ENCODE results near the gene CHMP4B. TPM values are rescaled to one million over a fixed set of nuclear protein-coding genes. Genes with fewer than 3 reads are reported as not detected.

Gene CHMP4B
- polyA plus RNA-seq, 1 donor, result 93.7 TPM

DNA sequence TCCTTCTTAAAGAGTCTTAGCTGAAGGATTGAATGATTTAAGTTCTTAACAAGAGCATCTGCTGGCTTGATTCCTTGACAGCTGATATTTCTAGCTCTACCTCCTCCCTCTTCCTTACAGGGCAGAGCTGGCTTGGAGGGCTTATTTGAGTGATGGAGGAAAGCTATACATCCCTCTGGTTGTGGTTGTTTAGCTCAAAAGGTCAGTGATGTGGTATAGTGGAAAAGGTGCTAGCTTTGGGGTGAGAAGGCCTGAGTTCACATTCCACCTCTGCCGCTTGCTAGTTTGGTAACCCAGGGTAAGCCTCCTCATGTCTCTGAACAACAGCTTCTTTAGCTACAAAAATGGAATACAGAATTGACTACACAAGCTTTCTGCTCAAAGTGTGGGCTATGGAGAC is 8.3 kb downstream of the CHMP4B start:
- no peak for DNase-seq

DNA sequence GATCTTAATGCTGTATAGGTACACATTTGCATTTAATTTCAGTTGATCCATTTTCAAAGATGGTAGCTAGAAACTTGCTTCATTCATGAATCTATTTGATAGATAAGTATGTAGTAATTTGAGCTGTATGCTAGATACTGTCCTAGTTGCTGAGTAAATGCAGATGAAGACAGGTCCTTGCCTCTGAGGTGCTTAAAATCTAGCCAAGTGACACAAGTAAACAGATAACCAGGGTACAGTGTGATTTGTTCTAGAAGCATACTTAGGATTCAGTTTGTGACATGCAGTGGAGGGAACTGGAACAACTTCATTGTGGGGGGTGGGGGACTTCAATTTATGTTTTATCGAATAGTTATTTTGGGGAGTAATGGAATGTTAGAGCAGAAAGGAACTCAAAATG is 9.2 kb downstream of the CHMP4B start:
- no peak for DNase-seq

DNA sequence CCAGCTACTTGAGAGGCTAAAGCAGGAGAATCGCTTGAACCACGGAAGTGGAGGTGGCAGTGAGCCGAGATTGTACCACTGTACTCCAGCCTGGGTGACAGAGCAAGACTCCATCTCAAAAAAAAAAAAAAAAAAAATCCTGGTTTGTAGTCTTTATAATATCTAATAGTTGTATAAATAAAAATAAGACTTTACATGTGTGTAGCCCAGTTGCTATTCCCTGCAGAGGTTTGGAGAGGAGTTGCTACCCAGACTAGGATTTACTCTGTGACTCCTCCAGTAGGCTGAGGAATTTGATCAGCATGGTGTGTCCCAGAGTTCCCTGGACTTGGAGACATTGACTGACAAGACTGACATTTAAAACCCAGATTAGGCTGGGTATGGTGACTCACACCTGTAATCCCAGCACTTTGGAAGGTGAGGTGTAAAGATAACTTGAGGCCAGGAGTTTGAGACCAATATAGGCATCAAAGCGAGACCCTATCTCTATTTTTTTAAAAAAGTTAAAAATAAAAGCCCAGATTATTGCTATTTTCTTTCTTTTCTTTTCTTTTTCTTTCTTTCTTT is 10.2 kb downstream of the CHMP4B start:
- DNase-seq, result no peak

DNA sequence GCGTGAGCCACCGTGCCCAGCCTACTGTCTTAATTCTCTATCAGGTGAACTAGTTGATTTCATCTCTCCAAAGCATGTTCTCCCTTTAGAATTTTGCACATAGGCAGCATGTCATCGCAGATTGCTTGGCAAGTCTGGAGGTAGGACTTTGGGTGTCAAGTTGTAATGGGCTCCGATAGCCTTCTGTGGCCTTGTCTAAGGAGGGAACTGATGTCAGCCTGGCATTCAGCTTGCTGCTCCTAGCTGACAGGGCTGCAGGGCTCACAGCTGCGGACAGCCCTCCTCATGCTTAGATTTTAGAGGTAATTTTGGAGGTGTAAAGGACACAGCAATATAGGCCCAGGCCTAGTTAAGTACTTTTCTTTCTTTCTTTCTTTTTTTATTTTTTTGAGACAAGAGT is 11.3 kb downstream of the CHMP4B start:
- no peak for DNase-seq

DNA sequence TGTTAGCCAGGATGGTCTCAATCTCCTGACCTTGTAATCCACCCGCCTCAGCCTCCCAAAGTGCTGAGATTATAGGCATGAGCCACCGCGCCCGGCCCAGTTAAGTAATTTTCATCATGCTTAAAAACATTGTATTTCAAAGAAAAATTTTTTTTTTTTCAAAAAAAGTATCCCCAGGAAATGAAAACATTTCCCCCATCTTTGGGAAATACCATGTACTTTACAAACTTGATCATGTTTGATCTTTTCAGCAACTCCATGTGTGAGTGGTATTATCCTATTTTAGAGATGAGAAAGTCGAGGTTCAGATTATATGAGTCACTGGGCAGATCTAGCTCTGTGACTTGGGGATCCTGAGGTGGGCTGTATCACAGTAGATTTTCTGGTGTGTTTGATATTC is 11.8 kb downstream of the CHMP4B start:
- no peak for DNase-seq

DNA sequence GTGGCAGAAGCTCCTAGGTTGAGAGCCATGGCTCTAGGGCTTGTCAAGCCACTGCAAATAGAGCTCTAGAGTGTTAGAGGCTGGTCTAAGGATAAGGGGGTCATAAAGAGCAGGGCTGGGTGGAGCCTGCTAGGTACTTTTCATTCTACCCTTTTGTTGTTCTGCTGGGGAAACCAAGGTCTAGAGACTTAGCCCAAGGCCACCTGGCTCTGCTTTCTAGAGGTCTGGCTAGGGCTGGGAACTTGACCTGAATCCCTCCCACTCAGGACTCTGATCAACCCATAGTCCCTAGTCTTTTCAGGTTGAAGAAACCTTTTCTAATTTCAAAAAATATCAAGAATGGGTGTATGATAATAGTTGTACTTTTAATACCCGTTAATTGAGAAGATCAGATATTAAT is 13.7 kb downstream of the CHMP4B start:
- DNase-seq, result no peak

DNA sequence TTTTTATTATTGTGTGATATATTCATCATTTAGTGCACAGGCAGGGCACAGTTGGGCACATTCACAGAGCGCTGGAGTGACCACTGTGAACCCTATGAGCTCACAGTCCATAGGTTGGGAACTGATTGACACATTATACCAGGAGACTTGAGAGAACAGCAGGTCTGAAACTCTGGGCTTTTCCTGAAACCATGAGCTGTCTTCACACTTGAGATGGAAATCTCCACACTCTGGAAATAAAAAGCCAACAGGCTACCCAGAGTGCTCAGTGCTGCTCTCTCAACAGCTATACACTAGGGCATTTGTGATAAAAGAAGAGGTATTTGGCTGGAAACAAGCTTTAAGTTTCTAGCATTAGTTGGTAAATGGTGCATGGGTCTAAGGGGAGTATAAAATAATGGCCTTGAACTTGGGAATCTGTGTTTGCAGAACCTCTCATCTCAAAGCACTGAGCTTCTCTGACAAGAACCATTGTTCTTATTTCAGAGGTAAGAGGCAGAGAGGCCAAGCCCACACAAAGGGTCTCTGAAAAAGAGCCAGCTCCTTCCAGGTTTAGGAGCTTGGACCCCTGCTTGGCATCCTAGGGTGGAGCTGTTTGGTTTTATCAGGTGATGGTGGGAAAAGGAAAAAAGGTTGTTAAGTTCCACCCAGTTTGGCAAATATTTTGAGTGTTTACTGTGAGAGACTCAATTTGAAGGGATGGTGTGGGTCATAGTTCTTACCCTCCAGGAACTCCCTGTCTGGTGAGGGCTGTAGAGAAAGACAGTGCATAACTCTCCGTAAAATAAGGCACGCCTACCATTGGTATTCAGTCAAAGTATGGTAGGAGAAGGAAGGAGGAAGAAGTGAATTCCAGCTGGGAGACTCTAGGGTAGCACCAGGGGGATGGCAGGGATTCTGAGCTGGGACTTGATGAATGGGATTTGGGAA is 14.5 kb downstream of the CHMP4B start:
- no peak for DNase-seq

DNA sequence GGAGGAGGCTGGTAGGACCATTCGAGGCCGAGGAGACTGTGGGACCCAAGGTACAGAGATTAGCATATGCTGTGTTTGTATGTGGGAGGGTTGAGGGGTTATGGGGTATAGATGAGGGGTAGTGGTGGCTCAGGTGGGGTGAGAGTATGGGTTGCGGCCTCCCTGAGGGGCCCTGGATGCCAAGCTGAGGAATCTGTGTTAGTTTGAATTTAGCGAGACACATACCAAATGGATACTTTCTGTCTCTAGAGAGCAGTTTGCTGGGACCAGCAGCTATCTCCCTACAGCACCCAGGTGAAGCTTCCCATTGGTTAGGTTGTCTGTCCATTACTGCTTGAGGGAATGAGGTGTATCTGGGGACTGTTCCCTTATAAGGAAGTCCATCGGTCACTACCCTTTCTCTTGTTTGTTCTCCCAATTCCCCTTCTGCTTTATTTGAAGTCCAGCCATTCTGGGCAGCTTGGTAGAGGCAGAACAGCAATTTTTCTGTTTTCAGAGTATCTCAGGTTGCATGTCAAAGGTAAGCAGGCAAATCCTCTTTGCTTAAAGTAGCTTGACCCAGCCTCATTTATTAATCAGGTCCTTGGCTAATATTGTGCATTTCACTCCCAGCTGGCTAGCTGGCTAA is 15.2 kb downstream of the CHMP4B start:
- no peak for DNase-seq

DNA sequence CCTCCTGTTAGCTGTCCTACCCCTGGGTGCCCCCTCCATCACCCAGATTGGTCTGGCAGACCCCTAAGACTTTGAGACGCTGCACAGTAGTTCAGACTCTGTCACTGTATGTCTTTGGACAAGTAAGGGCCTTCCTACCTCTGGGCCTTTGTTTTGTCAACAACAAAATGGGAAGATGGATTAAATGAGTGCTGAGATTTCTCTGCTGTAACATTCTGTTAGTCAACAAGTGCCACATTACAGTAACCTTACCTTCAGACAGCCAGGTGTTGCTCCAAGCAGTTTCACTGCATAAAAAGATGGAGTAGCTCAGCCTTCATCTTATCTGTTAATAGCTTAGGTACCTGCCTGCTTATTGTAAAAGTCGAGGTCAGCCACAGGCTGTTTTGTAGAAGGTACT is 16.0 kb downstream of the CHMP4B start:
- no peak for DNase-seq

DNA sequence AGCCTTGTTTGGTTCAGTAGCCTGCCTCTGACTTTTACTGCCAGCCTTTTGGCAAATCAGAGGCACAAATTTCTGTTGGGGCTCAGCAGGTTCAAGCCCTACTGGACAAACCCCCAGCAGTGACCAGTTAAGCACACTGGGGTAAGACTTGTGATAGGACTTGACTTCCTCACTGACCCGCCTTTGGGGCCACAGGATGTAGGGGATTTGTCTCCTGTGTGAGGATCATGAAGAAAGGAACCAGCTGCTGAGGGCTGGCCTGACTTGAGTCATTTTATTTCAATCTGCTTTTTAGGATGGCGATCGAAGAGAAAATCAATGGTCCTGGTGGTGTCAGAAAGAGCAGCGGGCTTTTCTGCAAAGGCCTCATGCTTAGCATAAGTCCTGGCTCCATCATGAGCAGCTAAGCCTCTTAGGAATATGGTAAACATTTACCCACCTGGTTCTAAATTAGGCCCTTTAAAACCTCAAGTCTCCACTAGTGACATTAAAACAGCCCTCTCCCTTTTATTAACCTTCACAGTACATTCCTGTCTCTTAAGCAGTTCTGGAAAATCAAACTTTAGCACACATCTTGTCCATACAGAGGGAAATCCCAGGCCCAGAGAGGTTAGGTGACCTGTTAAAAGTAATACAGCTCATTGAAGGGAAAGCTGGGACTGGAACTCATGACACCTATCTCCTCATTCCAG is 16.6 kb downstream of the CHMP4B start:
- no peak for DNase-seq

DNA sequence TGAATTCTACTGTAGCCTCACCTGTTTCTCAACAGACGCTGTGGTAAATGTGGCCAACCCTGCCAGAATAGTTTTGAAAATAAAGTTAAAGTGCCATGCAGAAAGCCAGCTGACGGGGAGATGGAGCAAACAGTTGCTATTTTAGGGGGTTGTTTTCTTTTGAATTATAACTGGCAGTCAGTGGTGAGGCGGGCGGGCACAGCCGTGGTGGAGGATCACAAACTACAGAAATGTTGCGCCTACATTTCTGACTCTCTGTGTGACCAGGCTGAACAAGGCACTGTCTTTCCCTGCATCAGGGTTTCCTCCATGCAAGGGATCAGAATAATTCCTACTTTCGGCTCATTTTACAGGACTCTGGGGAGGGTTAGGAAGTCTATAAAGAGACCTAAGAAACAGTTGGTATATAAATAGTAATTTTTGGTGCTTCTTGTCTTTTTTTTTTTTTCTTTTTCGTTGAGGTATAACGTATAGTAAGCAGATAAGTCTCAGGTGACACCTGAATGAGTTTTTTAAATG is 17.2 kb downstream of the CHMP4B start:
- DNase-seq, result no peak

DNA sequence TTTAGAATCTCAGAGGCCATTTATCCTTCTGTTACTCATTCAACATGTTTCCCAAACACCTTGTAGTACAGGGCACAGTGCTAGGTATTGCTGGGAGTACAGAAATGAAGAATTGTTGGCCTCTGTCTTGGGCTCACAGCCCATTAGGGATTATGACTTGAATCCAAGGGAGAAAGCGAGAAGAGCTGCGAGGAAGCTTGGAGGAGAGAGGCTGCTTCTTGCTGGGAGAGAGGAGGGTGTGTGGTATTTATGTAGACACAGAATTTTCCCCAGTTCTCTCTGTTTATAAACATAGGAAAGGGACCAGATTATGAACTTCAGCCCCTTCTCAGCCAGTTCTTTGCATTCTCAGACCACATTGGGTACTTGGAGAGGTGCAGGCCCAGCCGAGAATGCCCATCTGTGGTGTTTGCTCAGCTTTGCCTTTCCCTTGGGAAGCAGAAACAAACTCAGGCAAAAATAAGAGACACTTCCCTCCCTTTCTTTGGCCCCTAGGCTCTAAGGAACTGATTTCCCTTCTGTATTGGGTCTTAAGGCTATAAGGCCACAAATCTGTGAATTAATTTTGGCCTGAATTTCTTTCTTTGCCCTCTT is 17.9 kb downstream of the CHMP4B start:
- no peak for DNase-seq

DNA sequence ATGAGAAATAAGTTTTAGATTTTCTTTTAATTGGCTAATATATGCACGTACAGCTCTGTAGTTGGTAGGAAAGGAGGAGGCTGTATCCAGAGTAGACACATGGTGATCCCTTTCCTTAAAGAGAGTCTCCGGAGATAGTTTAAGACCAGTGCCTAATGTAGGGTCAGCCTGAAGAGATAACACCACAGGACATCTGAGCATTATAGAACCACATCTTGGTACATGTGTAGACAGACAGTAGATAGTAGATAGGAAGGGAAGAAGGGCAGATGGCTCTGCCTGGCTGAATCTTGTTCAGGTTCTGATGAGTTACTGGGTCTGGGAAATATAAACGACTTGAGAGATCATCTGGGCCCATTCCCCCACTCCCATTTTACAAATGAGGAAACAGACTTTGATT is 18.5 kb downstream of the CHMP4B start:
- DNase-seq, result no peak

DNA sequence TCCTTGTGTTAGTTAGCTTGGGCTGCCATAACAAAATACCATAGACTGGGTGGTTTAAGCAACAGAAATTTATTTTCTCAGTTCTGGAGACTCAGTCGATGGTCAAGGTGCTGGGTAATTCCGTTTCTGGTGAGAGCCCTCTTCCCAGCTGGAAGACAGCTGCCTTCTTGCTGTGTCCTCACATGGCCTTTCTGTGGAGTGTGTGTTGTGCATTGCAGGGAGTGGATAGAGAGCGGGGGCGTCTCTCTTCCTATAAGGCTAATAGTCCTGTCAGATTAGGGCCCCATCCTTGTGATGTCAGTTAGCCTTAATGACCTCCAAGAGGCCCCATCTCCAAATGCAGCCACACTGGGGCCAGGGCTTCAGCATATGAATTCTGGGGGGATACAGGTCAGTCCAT is 19.2 kb downstream of the CHMP4B start:
- no peak for DNase-seq

DNA sequence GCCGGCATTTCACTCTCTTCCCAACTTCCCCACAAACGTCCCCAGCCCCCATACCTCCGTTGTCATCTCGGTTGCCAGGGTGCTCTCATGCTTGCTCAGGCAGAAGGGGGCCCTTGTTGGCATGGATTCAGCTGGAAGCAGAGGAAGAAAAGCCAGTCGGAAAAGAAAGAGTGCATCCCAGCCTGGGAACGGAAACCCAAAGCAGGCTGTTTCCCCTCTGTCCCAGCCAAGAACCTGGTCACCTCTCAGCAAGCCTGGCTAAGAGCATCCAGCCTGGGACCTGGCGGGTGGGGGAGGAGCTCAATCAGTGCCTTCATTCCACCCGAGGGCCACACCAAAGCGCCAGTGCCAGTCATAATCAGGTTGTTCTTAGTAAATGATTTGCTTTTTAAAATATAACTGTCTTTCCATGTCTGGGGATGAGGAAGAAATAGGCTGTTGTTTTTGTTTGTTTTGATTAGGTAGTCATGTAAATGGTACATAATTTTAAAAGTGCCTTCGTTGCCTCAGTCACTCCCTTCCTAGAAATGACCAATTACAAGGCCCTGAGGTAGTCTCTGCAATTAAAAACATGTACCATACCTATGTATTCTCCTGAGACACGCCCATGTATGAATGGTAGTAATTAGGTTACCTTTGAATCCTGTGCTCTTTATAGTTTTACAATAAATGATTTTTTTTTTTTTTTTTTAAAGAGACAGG is 21.1 kb downstream of the CHMP4B start:
- DNase-seq, result no peak

DNA sequence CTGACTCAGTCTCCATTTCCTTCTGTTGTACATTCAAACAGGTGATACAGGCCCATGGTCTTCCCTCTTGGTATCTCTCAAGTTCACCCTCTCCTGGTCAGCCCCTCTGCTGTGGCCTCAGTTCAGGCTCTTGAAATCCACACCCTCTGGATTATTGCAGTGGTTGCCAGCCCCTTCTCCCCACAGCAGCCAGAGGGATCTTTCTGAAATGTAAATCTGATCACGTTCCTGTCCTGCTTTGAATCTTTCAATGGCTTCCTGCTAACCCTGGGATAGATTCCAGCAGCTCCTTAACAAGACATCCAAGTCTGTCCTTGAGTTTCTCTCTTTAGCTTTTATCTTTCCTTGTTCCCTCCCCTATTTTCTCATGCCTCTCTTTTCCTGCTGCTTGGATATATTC is 22.2 kb downstream of the CHMP4B start:
- DNase-seq, result no peak

DNA sequence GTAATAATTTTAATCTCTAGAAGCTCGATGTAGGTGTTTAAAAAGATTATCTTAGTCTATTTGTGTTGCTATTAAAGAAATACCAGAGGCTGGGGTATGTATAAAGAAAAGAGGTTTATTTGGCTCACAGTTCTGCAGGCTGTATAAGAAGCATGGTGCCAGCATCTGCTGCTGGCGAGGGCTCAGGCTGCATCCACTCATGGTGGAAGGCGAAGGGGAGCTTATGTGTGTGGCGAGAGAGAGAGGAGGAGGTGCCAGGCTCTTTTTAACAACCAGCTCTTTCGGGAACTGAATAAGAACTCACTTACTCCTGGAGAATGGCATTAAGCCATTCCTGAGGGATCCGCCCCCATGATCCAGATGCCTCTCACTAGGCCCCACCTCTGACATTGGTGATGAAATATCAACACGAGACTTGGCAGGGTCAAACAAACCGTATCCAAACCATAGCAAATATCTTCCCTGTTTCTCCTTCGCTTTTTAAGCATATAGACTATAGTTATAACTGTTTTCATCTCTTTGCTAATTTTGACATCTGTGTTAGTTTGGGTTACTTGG is 24.5 kb downstream of the CHMP4B start:
- DNase-seq, result no peak

DNA sequence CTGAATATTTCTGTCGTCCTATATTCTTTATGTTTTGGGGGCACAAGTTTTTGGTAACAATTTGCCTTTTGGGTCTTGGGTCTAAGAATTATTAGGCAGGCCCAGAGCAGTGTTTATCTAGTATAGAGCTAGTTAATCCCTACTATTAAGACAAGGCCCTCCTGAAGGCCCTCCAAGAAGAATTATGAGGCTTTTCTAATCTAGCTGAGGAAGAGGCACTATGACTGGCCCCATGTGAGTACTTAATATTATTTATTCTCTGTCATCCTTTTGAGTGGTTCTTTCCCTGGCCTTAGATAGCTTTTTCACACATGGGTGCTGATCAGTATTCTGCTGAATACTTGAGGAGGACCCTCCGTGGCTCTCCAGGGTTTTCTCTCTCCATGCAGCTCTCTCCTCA is 25.1 kb downstream of the CHMP4B start:
- no peak for DNase-seq

DNA sequence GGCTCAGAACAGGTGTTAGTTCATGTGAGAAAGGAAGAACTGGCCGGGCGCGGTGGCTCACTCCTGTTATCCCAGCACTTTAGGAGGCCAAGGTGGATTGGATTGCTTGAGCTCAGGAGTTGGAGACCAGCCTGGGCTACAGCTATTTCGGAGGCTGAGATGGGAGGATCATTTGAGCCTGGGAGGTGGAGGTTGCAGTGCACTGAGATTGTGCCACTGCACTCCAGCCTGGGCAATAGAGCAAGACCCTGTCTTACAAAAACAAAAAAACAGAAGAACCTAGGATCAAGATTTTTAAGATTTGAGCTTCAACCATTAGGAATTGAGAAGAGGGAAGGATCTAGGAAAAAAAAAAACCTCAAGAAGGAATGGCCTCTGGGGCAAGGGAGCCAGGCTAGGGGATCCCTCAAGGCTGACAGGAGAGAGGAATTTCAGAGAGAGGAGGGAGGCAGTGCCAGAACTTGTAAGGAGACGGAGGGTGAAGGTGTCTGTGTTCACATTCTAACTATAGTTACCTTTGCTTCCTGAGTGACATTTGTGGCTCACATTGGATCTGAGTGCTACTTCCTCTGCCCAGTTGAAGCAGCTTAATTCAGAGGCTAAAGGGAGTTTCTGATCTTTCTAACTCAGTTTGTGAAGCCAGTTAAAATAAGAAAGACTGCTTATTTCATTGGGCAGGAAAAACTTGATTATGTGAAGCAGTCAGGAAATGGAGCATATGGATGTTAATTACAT is 26.1 kb downstream of the CHMP4B start:
- DNase-seq, result no peak

Measured in left kidney (tissue), 2 donors.